ENCODE measurements around the gene FHOD3.
A peak's percentile ranks its signal among the peaks of the same experiment; 100 is the strongest.
"Not testable (repeated sequence)": the region's sequence is repeated elsewhere in the genome, so short reads cannot be mapped to it uniquely, and the experiment has no call there.

FHOD3 gene

DNA sequence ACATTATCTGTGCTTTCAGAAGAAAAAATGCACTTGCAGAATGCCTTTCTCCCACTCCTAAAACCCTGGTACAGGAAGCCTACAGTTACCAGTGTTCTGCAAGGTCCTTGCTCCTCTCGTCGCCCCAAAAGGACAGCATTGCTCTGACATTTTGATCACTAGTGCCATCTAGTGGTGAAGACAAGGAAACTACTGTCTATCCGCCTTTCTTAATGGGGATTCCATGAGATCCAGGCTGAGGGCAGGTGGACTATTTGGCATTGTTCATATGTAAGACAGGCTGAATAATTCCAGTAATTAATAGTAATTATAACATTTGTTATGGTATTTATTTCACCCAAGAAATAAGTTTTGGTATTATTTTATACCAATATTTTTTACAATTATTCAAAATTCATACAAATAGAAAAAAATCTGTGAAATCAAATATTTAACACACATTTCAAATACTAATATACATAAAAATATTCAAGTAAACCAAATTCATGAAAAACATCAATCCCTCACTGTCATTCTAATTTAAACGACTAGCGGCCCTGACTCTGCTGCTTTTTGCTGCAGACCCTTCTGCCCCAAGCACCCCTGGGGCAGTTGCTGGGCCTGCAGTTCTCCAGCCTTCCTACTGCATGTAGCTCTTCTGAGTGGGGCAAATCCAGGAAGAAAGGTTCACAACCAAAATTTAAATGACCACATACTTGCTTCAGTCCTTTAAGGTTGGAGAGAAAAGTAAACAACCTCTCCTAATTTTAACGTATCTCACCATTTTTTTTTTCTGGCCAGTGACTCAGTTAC is 512.3 kb downstream of the FHOD3 start:
- Mint-ChIP-seq H3K4me1 (ENCODE audit: low read depth) (peaks cover 4% of the 10 kb centered on the region), H3K27me3 (no peaks in the 10 kb centered on the region), H3K27ac (no peak overlapping the region), H3K36me3 (peaks cover 12% of the 10 kb centered on the region), H3K4me3 (no peak overlapping the region), H3K9me3 (ENCODE audit: low read depth) (no peaks in the 10 kb centered on the region)

GRCh38 chr18:36811430-36811829 is 513.9 kb downstream of the FHOD3 start:
- peaks cover 4% of the 10 kb centered on the region for H3K4me1 Mint-ChIP-seq (ENCODE audit: low read depth)
- no peaks in the 10 kb centered on the region for H3K27me3 Mint-ChIP-seq
- no peak overlapping the region for H3K4me3 Mint-ChIP-seq
- peaks cover 10% of the 10 kb centered on the region for H3K36me3 Mint-ChIP-seq
- H3K27ac Mint-ChIP-seq = no peak overlapping the region
- no peaks in the 10 kb centered on the region for H3K9me3 Mint-ChIP-seq (ENCODE audit: low read depth)

GRCh38 chr18:36811955-36812354 is 514.4 kb downstream of the FHOD3 start:
- no peaks in the 10 kb centered on the region for H3K9me3 Mint-ChIP-seq (ENCODE audit: low read depth)
- H3K27me3 Mint-ChIP-seq = no peaks in the 10 kb centered on the region
- H3K36me3 Mint-ChIP-seq = peaks cover 8% of the 10 kb centered on the region
- peaks cover 4% of the 10 kb centered on the region for H3K4me1 Mint-ChIP-seq (ENCODE audit: low read depth)
- no peak overlapping the region for H3K27ac Mint-ChIP-seq
- no peak overlapping the region for H3K4me3 Mint-ChIP-seq

DNA sequence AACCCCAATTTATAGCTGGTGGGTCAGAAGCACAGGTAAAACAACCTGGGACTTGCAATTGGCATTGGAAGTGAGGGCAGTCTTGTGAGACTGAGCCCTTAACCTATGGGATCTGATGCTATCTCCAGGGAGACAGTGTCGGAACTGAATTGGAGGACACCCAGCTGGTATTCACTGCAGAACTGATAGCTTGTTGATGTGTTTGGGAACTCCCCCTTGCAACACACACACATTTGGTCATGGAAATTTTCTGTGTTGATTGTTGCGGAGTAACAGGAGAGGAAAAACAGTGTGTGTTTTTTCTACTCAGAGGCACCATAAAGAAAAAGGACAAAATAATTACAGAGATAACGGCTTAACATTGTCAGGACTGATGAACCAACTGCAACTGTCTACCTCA is 515.2 kb downstream of the FHOD3 start:
- H3K4me1 Mint-ChIP-seq (ENCODE audit: low read depth) = peaks cover 4% of the 10 kb centered on the region
- H3K36me3 Mint-ChIP-seq = peaks cover 5% of the 10 kb centered on the region

DNA sequence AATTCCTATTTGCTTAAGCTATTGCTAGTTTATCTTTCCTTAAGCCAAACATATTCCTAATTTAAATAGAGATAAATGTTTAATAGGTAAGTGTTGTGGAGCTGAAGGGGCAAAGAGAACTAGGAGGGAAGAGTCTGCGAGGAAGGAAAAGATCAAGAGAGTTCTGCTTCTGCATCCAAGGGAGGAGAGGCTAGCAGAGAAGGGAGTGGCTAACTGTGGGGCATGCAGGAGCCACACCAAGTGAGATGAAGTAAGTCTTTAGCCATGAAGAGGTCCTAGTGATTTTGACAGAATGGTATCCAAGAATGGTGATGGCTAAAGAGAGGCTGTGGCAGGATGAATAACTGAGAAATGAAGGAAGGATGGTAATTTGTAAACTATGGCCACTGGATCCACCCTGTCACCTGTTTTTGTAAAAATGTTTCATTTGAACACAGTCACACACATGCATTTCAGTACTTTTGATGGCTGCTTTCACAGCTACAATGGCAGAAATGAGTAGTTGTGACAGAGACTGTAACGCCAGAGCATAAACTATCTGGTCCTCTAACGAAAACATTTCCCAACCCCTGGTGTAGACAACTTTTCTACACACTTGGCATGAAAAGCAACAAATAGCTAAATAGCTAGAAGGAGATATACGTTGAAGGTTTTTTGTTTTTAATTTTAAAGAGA is 515.7 kb downstream of the FHOD3 start:
- Mint-ChIP-seq H3K9me3 (ENCODE audit: low read depth) (no peaks in the 10 kb centered on the region), H3K4me1 (ENCODE audit: low read depth) (peaks cover 4% of the 10 kb centered on the region), H3K36me3 (peaks cover 8% of the 10 kb centered on the region), H3K4me3 (no peak overlapping the region), H3K27me3 (no peaks in the 10 kb centered on the region), H3K27ac (peak overlapping the region; percentile 22)

More for the DNA sequence above, 515.2 kb downstream of the FHOD3 start:
- no peaks in the 10 kb centered on the region for H3K27me3 Mint-ChIP-seq
- H3K27ac Mint-ChIP-seq = no peak overlapping the region
- H3K9me3 Mint-ChIP-seq (ENCODE audit: low read depth) = no peaks in the 10 kb centered on the region
- H3K4me3 Mint-ChIP-seq = no peak overlapping the region

- peaks cover 8% of the 10 kb centered on the region for H3K36me3 Mint-ChIP-seq
- no peak overlapping the region for H3K4me3 Mint-ChIP-seq
- no peaks in the 10 kb centered on the region for H3K9me3 Mint-ChIP-seq (ENCODE audit: low read depth)
- no peaks in the 10 kb centered on the region for H3K27me3 Mint-ChIP-seq
- peak overlapping the region; percentile 18 for H3K27ac Mint-ChIP-seq
- peaks cover 4% of the 10 kb centered on the region for H3K4me1 Mint-ChIP-seq (ENCODE audit: low read depth)
Observed at GRCh38 chr18:36813824-36814223, 516.3 kb downstream of the FHOD3 start.

- no peak overlapping the region for H3K27ac Mint-ChIP-seq
- peaks cover 8% of the 10 kb centered on the region for H3K36me3 Mint-ChIP-seq
- no peak overlapping the region for H3K4me3 Mint-ChIP-seq
- no peaks in the 10 kb centered on the region for H3K9me3 Mint-ChIP-seq (ENCODE audit: low read depth)
- H3K27me3 Mint-ChIP-seq = no peaks in the 10 kb centered on the region
- no peaks in the 10 kb centered on the region for H3K4me1 Mint-ChIP-seq (ENCODE audit: low read depth)
Observed at GRCh38 chr18:36814994-36815393, 517.5 kb downstream of the FHOD3 start.

- H3K4me1 Mint-ChIP-seq (ENCODE audit: low read depth); H3K9me3 Mint-ChIP-seq (ENCODE audit: low read depth); H3K4me3 Mint-ChIP-seq; H3K27ac Mint-ChIP-seq; H3K36me3 Mint-ChIP-seq; H3K27me3 Mint-ChIP-seq: not testable (repeated sequence)
Observed at GRCh38 chr18:36816096-36816495, 518.6 kb downstream of the FHOD3 start.

- no peaks in the 10 kb centered on the region for H3K27me3 Mint-ChIP-seq
- peaks cover 2% of the 10 kb centered on the region for H3K4me1 Mint-ChIP-seq (ENCODE audit: low read depth)
- H3K36me3 Mint-ChIP-seq = peaks cover 10% of the 10 kb centered on the region
- no peak overlapping the region for H3K4me3 Mint-ChIP-seq
- H3K27ac Mint-ChIP-seq = no peak overlapping the region
- H3K9me3 Mint-ChIP-seq (ENCODE audit: low read depth) = no peaks in the 10 kb centered on the region
Observed at GRCh38 chr18:36817039-36817438, 519.5 kb downstream of the FHOD3 start.

- H3K36me3 Mint-ChIP-seq = peaks cover 10% of the 10 kb centered on the region
- H3K4me1 Mint-ChIP-seq (ENCODE audit: low read depth) = peaks cover 2% of the 10 kb centered on the region
- no peak overlapping the region for H3K4me3 Mint-ChIP-seq
- H3K27ac Mint-ChIP-seq = no peak overlapping the region
- H3K27me3 Mint-ChIP-seq = no peaks in the 10 kb centered on the region
- no peaks in the 10 kb centered on the region for H3K9me3 Mint-ChIP-seq (ENCODE audit: low read depth)
Observed at GRCh38 chr18:36818652-36819051, 521.1 kb downstream of the FHOD3 start.

DNA sequence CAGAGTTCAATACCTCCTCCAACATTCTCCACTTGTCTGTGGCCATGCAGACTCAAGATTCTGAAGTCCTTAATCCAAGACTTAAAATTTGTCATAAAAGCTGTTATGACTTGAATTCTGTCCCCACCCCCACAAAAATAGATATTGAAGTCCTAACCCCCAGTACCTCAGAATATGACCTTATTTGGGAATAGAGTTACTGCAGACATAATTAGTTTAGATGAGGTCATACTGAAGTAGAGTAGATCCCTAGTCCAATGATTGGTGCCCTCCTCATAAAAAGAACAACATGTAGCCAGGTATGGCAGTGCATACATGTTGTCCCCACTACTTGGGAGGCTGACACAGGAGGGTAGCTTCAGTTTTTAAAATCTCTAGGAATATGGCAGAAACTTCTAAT is 522.1 kb downstream of the FHOD3 start:
- Mint-ChIP-seq H3K4me3 (no peak overlapping the region), H3K9me3 (ENCODE audit: low read depth) (no peaks in the 10 kb centered on the region), H3K4me1 (ENCODE audit: low read depth) (peaks cover 7% of the 10 kb centered on the region), H3K27me3 (no peaks in the 10 kb centered on the region), H3K27ac (no peak overlapping the region), H3K36me3 (peaks cover 12% of the 10 kb centered on the region)

- Mint-ChIP-seq H3K9me3 (ENCODE audit: low read depth) (no peaks in the 10 kb centered on the region), H3K27ac (no peak overlapping the region), H3K4me1 (ENCODE audit: low read depth) (peaks cover 11% of the 10 kb centered on the region), H3K4me3 (no peak overlapping the region), H3K36me3 (peaks cover 10% of the 10 kb centered on the region), H3K27me3 (no peaks in the 10 kb centered on the region)
Observed at GRCh38 chr18:36821681-36822080, 524.2 kb downstream of the FHOD3 start.

GRCh38 chr18:36825526-36825925 is 528.0 kb downstream of the FHOD3 start:
- Mint-ChIP-seq H3K27me3 (no peaks in the 10 kb centered on the region), H3K36me3 (peaks cover 7% of the 10 kb centered on the region), H3K4me3 (no peak overlapping the region), H3K9me3 (ENCODE audit: low read depth) (no peaks in the 10 kb centered on the region), H3K27ac (no peak overlapping the region), H3K4me1 (ENCODE audit: low read depth) (peaks cover 35% of the 10 kb centered on the region)

DNA sequence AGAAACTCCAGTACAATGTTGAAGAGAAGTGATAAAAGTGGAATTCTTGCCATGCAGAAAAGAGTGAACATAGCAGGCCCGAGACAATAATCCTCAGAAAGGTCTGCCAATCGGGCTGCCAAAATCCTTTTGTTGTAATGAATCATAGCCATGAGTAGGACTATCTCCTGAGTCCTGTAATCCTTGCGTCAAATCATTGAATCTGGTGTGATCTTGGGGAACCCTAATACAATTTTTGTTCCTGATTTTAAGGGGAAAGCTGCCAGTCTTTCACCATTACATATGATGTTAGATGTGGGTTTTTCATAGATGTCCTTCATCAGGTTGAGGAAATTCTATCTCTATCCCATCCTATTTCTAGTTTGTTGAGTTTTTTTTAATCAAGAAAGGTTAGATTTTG is 529.0 kb downstream of the FHOD3 start:
- H3K36me3 Mint-ChIP-seq = peaks cover 4% of the 10 kb centered on the region
- H3K27ac Mint-ChIP-seq = no peak overlapping the region
- no peaks in the 10 kb centered on the region for H3K9me3 Mint-ChIP-seq (ENCODE audit: low read depth)
- H3K4me3 Mint-ChIP-seq = no peak overlapping the region
- peaks cover 43% of the 10 kb centered on the region for H3K4me1 Mint-ChIP-seq (ENCODE audit: low read depth)
- H3K27me3 Mint-ChIP-seq = no peaks in the 10 kb centered on the region

DNA sequence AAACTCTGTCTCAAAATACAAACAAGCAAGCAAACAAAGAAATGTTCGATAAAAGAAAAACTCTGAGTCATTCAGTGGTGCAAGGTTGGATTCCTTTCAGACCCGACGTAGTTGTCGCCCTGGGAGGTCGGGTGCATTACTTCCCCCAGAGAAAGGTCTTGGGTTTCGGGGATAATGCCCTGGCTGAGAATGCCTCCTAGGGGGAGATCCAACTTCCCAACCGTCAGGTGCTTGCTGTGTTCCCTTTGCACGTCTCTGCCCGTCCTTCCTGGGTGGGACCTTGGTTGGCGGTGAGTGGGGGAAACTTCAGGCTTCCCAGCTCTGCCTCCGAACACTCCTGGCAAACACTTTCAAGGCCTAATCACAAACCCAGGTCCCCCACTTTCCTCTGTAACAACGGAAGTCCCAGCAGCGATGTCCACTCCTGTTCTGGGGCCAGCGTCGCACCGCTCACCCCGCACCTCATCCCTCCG is 530.7 kb downstream of the FHOD3 start:
- Mint-ChIP-seq H3K9me3 (ENCODE audit: low read depth) (no peaks in the 10 kb centered on the region), H3K27me3 (no peaks in the 10 kb centered on the region), H3K4me3 (peak overlapping the region; percentile 91)

More for the DNA sequence above, 530.7 kb downstream of the FHOD3 start:
- Mint-ChIP-seq H3K4me1 (ENCODE audit: low read depth) (peaks cover 48% of the 10 kb centered on the region), H3K36me3 (peaks cover 4% of the 10 kb centered on the region), H3K27ac (peak overlapping the region; percentile 94)
